ENCODE data around the gene ZDHHC8.
"Not testable (repeated sequence)": the region's sequence is repeated elsewhere in the genome, so short reads cannot be mapped to it uniquely, and the experiment has no call there.

GRCh38 chr22:20159531-20159930 lies 27.9 kb downstream of the ZDHHC8 start:
- not testable (repeated sequence) for TF ChIP-seq CTCF (conservative IDR thresholded peaks at IDR 0.05 in 1 of 2, IDR thresholded peaks at IDR 0.05 in 1 of 2; ENCODE audit: extremely low read depth in 1 of 2, insufficient read depth in 1 of 2, low read depth in 1 of 2, low read length in 2 of 2); EZH2 (IDR thresholded peaks at IDR 0.05; ENCODE audit: borderline replicate concordance, low read length)
